Breast epithelium (tissue), 3 donors: ENCODE data around the gene EPHB2.

Experiments used
- CTCF ChIP-seq, 3 donors: fragments of 450-650 bp; IDR thresholded peaks; one replicate each; pipeline ENCODE4 v1.5.1; 2016 to 2017; ENCODE audit warnings: antibody characterized with exemption in 3 of 3, mild to moderate bottlenecking in 3 of 3, moderate library complexity in 3 of 3
- POLR2A ChIP-seq: fragments of 450-650 bp; IDR thresholded peaks from one replicate; pipeline ENCODE4 v1.6.1; 2016; ENCODE audit warnings: antibody characterized with exemption, mild to moderate bottlenecking, moderate library complexity
- POLR2AphosphoS5 ChIP-seq, 3 donors: sonication (generic); formaldehyde crosslinking; IDR thresholded peaks; one replicate each; pipeline ENCODE4 v1.6.1; 2017; ENCODE audit warnings: antibody characterized with exemption in 3 of 3

- no peak for TF ChIP-seq CTCF (IDR thresholded peaks at IDR 0.05)
- no peak for TF ChIP-seq POLR2A
- no peak for TF ChIP-seq POLR2AphosphoS5 (IDR thresholded peaks at IDR 0.05)
Observed at GRCh38 chr1:22789356-22789994, 78.8 kb downstream of the EPHB2 start.
